Skin of body (tissue), 3 donors: ENCODE data around the gene SLC46A3. TPM values are rescaled to one million over a fixed set of nuclear protein-coding genes. Genes with fewer than 3 reads are reported as not detected.
"Not testable (repeated sequence)": the region's sequence is repeated elsewhere in the genome, so short reads cannot be mapped to it uniquely, and the experiment has no call there.

Experiments
- DNase-seq: peaks from one replicate; lab custom pipeline; 2025; lab: John Stamatoyannopoulos, UW
- small RNA-seq: library from RNA; depleted of rRNA; stranded (forward); fragments of <200 nt; gene quantifications from one replicate; pipeline ENCODE3, GENCODE V24; 2014; ENCODE audit warnings: low replicate concordance
- total RNA-seq: library from RNA; depleted of rRNA; stranded (reverse); fragments of >200 nt; gene quantifications from one replicate; pipeline ENCODE4 v1.2.3, GENCODE V29; 2014

The SLC46A3 gene
- total RNA-seq, 1 donor from 2014 or later: 2.3 TPM

DNA sequence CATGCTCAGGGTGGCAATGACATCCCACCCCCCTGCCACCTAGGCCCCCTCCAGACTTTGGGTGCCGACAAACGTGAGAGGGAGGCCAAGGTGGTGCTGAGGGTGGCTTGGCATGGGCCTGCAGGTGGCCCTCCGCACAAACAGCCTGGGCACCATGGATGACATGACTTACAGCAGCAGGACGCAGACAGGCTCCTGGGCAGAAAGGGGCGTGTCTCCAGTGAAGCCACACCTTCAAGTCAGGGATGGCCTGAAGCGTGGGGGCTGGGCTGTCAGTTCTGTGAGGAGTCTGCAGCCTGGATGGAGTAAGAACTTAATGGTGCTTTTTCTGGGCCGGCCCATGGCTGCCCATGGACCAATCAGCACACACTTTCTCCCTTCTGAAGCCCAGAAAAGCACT, 34.5 kb downstream of the SLC46A3 start:
- DNase-seq: no peak

- DNase-seq: not testable (repeated sequence)
Observed at GRCh38 chr13:28683169-28683568, 35.6 kb downstream of the SLC46A3 start.

DNA sequence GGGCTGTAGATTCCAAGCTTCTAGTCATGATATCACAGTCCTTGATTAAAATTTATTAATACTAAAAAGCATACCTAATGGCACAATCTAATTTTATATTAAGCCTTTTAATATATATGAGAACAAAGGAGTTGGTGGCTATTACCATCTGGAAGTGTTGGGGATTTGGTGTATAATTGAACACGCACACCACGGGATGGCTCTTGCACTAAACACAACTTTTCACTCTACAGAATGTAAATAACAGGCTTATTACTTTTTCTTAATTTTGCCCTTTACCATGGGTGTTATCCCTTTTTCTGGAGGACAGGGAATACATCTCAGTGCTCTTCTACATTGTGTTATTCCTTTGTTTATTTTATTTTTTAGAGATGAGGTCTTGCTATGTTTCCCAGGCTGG, 38.2 kb downstream of the SLC46A3 start:
- no peak for DNase-seq

DNA sequence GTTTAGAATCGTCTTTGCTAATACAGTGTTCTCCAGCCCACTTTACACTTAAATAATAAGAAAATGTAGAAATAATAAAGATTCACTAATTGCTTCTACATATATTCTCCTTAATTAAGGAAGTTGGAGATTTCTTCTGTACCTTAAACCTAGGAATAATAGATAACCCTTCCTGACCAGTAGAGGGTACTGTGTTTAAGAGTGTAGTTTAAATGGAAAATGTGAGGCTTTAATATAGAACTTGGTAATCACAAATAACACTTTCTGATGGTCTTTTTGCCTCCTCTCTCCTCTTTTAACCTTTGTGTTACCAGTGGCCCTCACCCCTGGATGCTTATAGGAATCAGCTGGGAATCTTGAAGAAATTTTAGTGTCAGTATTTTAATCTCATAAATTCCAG, 39.1 kb downstream of the SLC46A3 start:
- DNase-seq: no peak

DNA sequence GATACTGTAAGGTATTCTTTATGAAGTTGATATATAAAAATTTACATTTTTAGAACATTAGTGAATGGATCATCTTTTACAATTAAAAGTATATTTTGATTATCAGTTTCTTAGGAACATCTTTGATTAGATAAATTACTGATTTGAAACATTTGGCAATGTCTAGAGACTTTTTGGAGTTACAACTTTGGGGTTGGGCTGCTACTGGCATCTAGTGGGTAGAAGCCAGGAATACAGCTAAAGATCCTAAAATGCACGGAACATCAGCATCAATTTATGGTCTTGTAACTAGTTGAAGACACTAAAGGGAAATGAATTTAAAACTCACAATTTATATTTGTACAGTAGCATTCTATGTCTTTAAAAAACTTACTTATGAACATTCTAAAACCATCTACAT, 40.0 kb downstream of the SLC46A3 start:
- no peak for DNase-seq

DNA sequence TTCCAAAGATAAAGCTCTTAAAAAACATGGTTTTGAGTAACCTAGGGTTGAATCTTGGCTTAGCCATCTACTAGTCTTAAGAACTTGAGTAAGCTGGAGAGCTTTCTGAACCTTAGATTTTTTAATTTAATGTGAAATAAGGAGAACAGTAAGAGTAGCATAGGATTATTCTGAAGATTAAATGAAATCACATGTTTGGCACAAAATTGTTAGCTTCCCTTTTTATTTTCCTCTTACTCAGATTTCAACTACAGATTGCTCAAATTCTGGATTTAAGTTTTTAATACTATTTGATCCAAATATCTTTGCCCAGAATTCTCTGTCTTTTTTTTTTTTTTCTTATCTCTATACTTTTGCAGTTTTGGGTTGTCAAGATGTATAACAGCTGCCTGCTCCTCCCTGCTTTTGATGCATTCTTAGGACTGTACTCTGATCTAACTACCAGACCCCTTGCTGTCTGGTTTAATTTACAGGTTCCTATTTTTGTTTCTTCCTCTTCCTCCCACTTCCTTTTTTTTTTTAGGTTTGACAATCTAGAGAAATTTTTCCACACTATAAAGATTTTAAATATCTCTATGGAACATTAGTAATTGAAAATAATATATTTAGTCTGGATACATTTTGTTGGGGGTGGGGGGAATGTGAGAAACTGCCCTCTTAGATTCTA, 47.5 kb downstream of the SLC46A3 start:
- peak; percentile 36 for DNase-seq

- no peak for DNase-seq
Observed at GRCh38 chr13:28666897-28667488, 51.8 kb downstream of the SLC46A3 start.

GRCh38 chr13:28659621-28659970, 59.2 kb downstream of the SLC46A3 start:
- peak; percentile 10 for DNase-seq

GRCh38 chr13:28658796-28659620, 59.8 kb downstream of the SLC46A3 start, which contains the start of gene POMP:
Gene POMP, plus strand, starts transcription at chr13:28659130. Its CDS starts 55 bp downstream, at chr13:28659185.
- DNase-seq: peak; percentile 88

DNA sequence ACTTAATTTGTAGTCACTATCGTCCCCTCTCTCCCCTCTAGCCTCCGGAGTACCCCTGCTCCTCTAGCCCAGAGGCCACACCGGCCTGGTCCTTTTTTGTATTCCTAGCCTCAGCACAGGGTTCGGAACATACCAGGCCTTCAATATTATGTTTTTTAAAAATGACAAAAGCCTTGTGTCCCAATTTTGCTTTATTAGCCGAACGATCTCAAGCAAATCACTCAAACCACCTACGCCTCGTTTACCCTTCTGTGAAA, 60.3 kb downstream of the SLC46A3 start:
- DNase-seq: no peak

DNA sequence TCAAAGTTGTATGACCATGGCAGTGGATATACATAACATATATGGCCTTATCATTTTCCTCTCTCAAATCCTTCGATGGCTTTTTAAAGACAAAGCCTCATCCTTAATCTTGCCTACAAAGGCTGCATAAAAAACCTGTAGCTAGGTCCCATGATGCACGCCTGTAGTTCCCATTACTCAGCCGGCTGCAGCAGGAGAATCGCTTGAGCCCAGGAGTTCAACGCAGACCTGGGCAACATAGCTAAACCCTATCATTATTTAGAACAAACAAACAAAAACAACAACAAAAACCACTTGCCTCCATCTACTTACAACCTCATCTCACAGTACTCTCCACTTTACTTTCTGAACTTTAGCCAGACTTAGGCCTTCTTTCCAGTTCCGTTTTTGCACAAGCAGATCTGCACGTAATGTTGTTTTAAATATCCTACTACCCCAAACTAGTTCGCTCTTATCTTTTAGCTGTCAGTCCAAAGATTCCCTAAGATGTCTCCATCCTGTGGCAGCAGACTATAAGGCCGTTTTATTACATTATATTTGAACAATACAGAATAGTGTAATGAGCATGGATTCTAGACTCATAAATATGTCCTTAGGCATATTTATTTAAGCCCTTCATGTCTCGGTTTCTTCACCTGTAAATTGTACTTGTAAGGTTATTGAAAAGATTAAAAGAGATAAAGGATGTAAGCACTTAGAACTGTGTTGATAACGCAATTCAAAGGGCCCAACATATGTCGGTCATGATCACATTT, 60.8 kb downstream of the SLC46A3 start:
- peak; percentile 37 for DNase-seq

DNA sequence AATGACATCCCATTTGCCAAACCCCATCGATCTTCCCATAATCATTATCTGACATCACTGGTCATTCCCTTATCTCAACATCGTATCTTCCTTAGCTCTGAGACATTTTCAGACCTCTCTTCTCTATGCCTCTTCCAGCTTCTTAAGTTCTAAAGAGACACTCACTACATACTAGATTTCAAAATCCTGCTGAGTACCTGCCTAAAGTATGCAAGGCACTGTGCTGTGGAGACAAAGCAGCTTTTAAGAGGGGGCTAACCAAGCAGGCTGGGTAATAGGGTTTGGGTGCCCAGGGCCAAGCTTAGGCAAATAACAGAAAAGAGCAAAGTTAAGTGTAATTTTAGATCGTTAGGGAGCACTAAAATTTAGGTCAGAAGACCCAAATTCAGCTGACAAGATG, 63.2 kb downstream of the SLC46A3 start:
- DNase-seq: no peak

DNA sequence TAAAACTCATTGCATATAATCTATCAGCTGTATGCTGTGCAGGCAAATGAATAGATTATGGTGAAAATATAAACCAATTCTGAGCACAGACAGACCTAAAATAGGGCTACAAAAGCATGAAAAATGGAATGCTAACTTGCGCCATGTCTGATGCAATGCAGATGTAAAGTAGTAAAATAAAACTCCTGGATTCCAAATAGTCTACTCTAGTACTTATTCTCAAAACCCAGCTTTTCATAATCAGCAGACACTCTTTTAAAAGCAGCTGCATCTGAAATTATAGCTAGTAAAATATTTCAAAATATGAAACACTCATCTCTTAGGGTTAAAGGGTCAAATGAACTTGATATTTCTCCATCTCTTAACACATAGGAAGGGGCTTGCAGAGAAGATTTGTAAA, 64.5 kb downstream of the SLC46A3 start:
- no peak for DNase-seq

- DNase-seq: no peak
Observed at GRCh38 chr13:28653111-28653510, 65.7 kb downstream of the SLC46A3 start.

DNA sequence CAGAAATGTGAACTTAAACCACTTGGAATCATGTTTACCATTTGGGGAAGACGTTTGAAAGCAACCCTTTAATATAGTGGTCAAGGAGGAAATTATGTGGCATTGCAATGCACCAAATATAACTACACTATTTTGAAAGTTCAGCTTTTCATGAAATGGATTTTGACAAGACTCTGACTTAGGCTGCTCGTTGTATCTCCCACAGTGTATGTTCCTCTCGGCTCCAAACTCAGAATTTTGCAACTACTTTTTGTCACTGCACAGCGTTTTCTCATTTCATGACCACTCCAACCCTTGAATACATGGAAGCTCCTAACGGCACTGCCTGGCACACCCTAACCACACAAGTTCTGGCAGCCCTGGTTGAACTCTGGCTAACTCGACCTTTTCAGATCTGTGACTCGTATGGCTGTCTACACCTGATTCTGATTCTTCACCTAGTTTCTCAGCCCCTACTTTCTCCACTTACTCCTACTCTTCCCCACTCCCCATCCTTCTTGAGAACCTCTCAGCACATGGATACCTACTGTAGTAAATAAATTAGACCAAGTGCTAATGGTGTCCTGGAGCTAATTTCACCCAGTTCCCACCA, 66.9 kb downstream of the SLC46A3 start:
- DNase-seq: no peak

DNA sequence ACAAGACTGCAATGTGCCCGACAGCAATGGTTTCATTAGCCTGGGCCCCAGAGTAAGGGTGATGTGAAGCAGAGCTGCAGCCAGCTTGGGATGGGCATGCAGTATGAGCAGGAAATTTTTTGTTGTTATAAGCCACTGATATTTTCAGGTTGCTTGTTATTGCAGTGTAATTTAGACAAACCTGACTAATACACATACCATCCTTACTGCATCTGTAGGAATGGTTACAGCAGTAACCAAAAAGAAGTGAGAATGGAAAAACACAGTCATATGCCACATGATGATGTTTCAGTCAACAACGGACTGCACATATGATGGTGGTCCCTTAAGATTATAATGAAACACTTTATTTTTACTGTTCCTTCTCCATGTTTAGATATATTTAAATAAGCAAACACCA, 68.5 kb downstream of the SLC46A3 start:
- DNase-seq: no peak

Small RNA genes within 50 kb of the gene (small RNA-seq; reads per million reads assigned to genes)
- gene RNU6-53P: not detected

Other genes starting within 250 kb of the SLC46A3 start
- gene FLT1, start 223.8 kb downstream of the SLC46A3 start, total RNA-seq: 22.3 TPM
- gene POMP, start 59.8 kb downstream of the SLC46A3 start, total RNA-seq: 40.6 TPM
- 1.2 TPM for gene MTUS2, start 101.4 kb upstream of the SLC46A3 start, total RNA-seq